Suppressor macrophage treated with lipopolysaccharide for 1 hour (primary cell): Measurements from ENCODE around the gene RPTOR.
"Not testable (repeated sequence)": the region's sequence is repeated elsewhere in the genome, so short reads cannot be mapped to it uniquely, and the experiment has no call there.

Source experiments
- DNase-seq, 3 donors: peaks; one replicate each; pipeline ENCODE4 v3.0.0-alpha.2; 2020 to 2022

The RPTOR gene

DNA sequence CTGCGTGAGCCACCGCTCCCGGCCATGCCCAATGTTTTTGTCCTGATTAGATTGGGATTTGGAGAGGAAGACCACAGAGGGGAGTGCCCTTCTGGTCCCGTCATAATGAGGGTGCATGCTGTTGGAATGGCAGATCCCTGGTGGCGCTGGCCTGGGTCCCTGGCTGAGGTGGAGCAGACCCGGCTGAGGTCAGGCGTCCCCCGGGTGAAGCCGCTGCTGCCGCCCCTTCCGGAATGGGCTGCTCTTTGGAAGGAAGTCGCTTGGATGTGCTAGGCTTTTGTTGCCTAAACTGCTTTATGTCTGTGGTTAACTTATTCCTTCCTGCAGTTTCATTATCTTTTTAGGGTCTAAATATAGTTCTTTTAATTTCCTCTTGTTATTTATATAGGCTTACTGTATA lies 326.7 kb downstream of the RPTOR start:
- peak; percentile 44 to 60 (median 53) for DNase-seq

DNA sequence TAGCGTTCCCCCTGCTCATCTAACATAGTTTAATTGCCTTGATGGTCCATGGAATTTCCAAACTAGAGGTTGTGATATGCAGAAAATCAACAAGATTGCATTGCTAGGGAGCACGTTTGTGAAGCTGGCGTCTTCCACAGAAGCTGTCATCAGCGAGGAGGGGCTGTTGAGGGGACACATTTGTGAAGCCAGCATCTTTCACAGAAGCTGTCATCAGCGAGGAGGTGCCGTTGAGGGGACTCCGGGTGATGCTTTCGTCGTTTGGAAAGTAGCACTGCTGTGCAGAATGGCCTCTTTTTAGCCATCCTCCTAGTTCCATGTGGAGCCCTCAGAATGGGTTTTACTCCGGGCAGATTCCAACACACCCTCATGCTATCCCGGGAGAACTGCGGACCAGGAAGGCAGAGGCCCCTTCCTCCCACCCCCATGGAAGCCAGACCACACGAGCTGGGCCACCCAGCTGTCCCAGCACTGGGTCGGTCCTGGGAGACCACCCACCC lies 327.4 kb downstream of the RPTOR start:
- no peak for DNase-seq

DNA sequence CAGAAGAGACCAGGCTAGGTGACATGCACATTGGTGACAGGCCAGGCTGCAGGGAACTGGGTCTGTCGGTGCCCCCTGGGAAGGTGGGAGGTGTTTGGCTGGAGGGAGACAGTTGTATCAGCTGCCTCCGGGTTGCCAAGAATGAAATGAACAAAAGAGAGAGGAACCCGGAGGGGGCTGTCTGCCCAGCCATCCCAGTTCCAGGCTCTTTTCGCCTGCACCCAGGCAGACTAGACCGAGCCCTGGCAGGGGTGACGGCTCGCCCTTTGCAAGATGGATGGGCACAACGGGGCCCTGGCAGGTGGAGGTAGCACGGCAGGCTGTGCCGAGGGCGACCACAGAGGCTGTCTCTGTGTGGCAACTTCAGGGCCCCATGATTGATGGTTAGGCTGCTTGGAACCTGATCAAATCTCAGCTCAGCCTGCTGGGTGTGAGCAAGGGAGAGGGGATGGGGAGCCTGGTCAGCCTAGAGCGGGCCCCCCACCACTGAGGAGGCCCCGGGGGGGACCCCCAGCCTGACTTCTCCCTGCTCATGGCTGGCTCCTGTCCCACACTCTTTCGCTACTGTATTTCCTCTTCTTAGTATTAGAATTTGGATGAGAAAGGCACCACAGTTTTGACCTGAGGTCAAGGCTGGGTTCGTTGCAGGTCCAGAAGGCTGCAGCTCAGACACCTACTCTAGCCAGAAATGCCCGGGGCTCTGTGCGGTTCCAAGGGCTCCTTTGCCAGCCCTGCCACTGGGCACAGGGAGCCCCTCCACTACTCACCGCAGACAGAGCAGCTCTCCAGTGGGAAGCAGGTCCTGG lies 328.1 kb downstream of the RPTOR start:
- no peak for DNase-seq

DNA sequence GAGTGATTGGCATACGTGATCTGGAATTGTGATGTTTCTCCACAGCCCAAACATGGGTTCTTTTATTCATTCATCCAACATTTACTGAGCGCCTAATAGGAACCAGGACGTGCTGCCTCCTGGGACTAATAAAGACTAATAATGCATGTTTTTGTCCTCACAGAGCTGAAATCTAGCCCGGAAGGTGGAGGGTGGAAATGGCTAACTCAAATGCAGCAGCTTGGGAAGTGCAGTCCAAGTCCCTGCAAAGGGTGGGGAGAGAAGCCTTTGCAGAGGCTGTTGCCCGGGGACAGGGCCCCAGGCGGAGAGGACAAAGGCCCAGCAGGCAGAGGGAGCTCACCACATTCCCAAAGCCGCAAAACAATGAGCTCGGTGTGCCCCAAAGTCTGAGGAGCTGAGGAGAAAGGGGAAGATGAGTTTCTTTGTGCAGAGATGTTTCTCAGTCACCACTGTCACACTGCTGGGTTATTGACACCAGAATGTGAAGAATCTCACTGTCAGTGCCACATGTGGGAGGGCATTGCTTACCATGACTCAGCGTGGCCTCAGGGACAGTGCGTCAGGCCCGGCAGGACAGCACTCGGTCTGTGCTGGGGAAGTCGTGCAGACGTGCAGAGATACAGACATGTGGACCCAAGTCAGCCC lies 328.8 kb downstream of the RPTOR start:
- peak; percentile 90 to 93 (median 92) for DNase-seq

DNA sequence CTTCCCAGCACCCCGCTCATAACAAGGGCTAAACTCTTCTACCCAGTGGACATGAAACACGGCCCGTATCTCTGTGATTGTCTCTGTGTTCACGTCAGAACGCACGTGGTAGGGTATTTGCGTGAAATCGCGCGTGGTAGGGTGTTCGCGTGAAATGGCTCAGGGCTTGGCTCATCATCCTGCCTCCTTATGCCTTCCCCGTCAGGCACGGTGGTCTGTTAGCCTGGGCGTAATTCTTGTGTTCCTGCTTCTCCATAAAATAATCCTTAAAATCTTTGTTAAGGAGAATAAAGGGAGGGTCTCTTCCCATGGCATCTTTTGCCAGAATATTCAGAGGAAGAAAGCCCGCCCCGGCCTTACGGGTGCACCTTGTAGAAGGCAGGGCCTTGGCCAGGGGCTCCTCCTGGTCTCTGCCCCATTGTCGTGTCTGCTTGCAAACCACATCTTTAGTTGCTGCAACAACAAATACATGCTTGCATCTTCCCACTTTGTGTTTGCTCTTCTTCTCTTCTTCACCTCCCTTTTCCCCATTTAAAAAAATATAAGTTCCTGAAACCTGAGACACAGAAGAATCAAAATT lies 330.3 kb downstream of the RPTOR start:
- DNase-seq: no peak

DNA sequence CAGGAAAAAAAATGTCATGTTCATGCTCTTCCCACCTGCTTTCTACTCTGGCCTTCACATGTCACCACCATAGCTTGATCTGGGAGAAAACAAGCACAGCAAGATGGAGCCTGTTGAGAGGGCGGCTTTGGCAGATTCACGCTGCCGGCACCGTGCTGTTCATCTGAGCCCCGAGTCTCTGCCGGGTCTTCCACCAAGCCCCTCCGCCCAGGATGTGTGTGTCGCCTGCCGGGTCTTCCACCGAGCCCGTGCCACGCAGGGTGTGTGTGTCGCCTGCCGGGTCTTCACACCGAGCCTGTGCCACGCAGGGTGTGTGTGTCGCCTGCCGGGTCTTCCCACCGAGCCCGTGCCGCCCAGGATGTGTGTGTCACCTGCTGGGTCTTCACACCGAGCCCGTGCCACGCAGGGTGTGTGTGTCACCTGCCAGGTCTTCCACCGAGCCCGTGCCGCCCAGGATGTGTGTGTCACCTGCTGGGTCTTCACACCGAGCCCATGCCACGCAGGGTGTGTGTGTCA lies 330.9 kb downstream of the RPTOR start:
- not testable (repeated sequence) for DNase-seq

DNA sequence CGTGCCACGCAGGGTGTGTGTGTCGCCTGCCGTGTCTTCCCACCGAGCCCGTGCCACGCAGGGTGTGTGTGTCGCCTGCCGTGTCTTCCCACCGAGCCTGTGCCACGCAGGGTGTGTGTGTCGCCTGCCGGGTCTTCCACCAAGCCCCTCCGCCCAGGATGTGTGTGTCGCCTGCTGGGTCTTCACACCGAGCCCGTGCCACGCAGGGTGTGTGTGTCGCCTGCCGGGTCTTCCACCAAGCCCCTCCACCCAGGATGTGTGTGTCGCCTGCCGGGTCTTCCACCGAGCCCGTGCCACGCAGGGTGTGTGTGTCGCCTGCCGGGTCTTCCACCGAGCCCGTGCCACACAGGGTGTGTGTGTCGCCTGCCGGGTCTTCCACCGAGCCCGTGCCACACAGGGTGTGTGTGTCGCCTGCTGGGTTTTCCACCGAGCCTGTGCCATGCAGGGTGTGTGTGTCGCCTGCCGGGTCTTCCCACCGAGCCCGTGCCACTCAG lies 331.9 kb downstream of the RPTOR start:
- DNase-seq: not testable (repeated sequence)

DNA sequence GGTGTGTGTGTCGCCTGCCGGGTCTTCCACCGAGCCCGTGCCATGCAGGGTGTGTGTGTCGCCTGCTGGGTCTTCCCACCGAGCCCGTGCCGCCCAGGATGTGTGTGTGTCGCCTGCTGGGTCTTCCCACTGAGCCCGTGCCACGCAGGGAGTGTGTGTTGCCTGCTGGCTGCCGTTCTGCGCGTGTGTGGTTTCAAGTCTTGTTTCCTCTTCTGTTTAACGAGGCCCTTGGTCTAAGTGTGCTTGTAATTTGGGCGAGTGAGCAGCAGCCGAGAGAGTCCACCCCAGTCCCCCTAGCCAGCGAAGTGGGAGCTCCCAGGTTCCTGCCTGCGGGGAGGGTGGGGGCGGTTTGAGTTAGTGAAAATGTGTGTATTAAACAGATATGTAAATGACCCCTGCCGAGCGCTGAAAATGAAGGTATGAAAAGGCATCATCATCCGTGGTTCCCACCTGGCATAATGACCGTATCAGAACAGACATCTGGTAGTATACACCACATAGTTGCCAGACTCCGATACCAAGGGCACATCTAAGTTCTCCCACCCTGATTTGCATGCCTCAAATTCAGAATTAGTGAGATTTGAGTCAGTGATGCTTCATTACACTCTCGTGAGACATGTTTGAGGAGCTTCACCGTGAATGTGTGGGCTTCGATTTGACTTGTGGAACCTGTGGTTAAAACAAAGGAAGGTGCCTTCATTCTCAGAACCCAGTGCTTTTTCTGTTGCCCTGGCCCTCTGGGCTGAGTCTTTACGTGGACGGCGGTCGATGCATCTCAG lies 332.5 kb downstream of the RPTOR start:
- peak in 1 of 3 donors; percentile 40 for DNase-seq

DNA sequence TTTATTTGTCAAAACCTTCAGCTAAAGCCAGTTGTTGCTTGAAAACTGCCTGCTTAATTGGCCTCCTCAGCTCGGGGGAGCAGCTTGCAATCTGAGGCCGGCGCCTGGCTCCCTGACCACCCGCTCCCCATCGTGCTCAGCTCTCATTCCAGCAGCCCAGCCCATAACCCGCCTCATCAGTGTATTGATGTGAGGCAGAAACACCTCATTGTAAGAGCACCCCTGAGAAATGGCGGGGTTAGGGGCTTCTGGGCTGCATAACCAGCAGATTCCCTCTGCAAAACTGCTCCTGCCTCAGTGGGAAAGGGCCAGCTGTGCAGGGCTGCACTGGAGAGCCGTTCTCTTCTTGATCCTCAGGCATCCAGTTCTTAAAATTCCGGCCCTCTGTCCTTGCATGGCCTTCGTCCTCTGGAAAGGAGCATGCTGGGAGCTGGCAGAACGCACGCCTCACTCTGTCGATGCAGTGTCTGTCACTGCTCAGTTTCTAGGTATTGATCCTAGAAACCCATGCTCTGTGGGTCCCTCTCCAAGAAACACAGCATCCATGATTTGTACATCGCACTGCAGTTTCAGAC lies 333.2 kb downstream of the RPTOR start:
- DNase-seq: no peak

DNA sequence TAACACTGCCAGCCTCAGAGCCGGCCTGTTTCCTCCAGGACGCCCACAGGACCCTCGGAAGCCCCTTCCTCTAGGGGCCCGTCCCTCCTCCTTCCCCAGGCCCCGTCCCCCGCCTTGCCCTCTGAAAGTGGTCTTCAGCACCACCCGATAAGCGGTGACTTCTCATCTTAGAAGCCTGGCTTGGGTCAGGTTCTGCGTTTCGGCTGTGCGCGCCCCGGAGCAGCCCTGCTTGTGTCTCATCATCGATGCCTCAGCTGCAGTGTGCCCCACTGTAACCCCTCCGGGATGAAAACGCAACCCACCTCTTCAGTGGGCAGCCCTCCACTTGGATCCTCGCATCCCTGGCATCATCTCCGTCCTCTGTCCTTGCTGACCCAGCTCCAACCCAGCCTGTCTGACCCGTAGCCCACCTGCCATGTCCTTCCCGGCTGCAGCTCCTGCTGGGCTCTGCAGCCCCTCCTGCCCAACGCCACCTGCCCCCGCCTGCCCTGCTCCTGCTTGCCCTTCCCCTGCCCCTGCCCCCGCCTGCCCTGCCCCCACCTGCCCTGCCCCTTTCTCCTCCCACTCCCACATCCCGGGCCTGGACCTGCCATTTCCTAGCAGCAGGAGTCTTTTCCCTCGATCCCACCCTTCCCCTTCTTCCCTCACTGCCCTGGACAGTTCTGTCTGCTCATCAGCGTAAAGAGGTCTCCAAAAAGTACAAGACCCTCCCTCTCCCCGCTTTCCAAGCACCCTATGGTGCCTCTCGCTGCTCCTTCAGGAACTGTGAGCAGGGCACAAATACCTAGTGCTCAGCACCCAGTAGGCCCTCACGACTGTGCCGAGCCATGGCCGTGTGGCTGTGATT lies 334.5 kb downstream of the RPTOR start:
- no peak for DNase-seq

DNA sequence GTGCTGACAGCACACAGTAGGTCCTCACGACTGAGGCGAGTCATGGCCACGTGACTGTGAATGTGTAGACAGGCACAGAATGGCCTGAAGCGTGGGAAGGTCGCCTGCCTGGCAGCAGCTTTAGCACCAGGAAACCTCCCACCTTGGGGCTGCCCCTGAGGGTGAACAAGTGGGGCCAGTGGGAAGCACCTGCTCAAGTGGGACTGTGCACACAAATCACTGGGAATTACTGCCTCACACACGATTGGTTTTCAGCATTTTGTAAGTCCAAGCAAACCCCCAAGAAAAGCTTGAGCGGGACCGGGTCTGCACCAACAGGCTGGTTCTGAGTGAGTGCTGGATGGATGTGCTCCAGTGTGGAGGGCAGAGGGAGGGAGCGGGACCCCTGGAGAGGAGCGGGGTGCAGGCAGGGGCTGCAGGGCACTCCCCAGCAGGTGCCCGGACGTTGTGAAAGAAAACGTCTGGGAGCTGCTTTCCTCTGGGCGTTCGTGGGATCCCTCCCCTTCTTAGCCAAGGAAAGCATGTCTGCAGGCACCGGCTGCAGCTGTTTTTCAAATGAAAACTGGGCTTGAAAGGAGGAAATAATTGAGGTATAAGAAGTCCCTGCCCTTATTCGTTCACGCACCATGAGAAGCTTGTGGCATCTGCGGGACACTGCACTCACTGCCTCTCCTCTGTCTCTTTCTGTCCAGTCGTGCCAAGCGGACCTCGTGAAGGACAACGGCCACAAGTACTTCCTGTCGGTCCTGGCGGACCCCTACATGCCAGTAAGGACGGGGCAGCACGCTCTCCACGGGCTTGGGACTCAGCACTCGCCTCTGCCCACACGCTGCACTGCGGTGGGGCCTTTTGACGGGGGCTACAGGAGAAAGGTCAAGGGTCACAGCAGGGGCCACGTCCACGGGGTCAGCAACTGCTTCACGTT lies 335.3 kb downstream of the RPTOR start:
- DNase-seq: peak in 1 of 3 donors; percentile 20

DNA sequence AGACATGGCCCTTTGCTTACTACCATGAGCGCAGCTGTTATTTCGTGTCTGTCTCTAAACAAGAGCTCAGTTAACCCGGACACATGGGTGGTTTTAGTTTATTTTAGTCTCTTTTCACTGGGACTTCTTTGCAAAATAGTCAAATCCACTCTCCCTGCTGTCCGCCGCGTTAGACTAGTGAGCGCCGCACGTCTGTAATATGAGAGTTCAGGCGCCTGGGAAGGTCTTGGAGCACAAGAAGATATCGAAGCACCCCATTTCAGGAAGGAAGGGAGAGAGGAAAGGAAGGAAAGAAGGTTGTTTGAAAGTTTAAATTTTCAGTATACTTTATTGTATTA lies 336.0 kb downstream of the RPTOR start:
- DNase-seq: no peak

DNA sequence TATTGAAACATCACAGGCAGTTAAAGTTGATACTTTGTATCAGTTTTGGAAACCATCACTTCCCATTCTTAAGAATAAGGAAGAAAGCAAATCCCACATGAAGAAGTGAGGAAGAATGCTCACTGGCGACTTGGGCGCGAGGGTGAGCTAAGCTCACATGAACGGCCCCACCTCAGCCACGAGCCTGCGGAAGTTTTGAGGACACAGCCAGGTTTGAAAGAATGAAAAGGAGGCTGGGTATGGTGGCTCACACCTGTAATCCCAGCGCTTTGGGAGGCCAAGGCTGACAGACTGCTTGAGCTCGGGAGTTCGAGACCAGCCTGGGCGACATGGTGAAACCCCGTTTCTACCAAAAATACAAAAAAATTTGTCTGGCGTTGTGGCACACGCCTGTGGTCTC lies 336.7 kb downstream of the RPTOR start:
- peak; percentile 52 to 61 (median 61) for DNase-seq

DNA sequence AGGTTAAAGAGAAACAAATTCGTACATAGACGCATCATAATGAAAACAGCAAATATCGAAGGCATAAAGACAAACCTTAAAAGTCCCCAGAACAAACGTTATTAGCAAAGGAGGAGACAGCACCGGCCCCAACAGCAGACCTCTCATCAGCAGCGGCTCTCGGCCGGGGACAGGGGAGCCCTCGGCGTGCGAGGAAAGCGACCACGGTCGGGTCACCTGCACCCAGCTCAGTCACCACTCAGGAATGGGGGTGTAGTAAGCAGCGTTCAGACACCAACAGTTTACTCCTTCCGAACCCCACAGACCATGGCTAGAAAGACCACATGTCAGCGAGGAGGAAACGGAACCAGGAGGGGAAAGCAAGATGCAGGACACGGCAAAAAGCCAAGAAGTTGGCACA lies 337.7 kb downstream of the RPTOR start:
- DNase-seq: no peak

DNA sequence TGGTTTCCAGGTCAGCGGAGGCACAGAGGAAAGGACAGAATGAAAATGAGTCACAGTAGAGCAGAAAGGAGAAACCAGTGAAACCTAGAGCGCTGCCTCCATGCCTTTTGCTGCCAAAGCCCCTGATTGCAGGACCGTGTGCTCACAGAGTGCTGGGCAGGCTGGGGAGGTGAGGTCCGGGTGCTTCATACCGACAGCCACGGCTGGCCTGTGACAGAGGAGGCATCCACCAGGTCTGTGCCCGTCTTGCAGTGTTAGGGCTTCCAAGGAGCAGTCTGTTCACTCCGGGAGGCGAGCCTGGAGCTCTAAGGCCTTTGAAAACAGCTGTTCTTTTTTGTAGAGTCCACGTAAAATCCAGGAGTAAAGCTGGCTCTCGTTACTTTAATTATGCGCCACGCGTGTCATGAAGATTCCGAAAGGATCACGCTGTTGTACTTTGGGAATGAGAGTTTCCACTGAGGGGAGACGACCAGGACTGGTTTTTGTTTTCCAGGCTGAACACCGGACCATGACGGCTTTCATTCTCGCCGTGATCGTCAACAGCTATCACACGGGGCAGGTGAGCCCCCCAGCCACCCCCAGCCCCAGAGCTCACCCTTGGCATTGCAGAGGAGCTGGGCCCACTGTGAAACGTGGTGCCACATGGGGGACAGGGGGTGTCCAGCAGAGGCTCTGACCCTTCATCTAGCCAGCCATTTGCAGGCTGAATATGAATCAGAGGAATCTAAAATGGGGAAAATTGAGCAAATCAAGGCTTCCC lies 338.5 kb downstream of the RPTOR start:
- no peak for DNase-seq

DNA sequence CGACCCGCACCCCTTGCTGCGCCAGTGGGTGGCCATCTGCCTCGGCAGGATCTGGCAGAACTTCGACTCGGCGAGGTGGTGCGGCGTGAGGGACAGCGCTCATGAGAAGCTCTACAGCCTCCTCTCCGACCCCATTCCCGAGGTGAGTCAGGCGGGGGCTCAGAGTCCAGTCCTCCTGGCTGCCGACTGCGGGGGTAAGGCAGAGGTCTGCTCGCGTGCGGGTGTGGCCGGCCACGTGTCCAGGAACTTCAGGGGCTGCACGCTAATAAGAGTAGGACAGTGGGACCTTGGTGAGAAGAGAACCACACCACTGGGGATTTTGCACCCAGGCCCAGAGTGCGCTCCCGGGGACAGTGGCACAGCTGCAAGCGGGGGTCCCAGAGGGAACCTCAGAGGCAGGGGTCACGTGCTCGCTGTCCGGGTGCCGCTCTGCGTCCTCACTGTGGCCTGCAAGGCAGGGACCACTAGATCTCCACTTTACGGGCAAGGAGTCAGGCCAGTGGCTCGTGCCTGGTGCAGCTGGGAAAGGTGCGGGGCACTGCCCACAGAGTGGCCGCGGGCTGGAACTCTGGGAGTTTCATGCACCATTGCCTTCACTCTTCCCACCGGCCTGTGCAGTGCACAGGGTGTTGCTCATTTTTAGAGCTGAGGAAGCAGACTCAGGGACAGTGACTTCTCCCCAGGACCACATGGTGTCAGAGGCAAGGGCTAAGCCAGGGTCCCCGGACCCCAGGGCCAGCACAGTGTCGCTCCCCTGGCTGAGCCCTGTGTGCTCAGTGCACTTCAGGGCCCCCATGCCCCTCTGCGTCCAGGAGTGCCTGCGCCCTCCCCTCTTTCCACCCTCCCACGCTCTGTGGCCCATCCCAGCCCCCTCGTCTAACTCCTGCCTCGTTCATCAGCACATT lies 339.4 kb downstream of the RPTOR start:
- no peak for DNase-seq

DNA sequence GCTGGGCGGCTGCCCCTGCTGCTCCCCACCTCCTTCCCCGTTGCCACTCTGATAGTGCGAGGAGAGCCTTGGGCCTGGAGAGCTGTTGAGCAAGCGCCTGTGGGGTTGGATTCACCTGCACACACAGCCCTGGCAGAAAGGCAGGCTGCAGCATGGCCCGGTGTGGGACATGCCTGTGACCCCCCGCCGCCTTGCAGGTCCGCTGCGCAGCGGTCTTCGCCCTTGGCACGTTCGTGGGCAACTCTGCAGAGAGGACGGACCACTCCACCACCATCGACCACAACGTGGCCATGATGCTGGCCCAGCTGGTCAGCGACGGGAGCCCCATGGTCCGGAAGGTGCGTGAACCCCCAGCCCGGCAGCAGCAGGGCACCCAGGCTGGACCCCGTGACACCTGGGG lies 340.2 kb downstream of the RPTOR start:
- no peak for DNase-seq

DNA sequence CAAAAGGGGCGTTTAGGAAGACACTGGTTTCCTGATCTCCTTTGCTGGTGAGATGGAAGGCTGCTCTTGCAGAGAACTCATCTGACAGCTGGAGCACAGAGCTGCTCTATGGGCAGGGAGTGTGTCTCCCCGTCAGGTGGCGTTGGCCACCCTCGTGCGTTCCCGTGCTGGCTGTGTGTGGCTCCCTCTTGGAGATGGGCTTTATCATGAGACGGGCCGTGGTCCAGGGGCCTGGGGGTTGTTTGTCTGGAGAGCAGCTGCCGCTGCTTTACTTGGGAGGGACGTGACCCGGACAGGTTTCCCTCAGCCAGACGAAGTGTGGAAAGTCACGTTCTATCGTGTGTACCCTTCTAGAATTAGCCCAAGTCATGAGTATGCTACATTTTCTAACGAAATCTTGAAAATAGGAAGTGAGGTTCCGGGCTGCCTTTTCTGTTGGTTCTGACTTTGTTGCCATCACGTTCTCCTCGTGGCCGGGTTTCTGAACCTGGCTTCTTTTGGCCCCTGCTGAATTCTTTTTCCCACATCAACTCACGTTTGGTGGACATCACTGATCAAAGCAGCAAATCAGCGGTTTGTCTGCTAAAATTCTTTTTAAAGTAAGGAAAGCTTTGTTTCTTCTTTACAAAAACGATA lies 341.4 kb downstream of the RPTOR start:
- no peak for DNase-seq
